ENCODE data around the gene DSG3.

The DSG3 gene, protein sequence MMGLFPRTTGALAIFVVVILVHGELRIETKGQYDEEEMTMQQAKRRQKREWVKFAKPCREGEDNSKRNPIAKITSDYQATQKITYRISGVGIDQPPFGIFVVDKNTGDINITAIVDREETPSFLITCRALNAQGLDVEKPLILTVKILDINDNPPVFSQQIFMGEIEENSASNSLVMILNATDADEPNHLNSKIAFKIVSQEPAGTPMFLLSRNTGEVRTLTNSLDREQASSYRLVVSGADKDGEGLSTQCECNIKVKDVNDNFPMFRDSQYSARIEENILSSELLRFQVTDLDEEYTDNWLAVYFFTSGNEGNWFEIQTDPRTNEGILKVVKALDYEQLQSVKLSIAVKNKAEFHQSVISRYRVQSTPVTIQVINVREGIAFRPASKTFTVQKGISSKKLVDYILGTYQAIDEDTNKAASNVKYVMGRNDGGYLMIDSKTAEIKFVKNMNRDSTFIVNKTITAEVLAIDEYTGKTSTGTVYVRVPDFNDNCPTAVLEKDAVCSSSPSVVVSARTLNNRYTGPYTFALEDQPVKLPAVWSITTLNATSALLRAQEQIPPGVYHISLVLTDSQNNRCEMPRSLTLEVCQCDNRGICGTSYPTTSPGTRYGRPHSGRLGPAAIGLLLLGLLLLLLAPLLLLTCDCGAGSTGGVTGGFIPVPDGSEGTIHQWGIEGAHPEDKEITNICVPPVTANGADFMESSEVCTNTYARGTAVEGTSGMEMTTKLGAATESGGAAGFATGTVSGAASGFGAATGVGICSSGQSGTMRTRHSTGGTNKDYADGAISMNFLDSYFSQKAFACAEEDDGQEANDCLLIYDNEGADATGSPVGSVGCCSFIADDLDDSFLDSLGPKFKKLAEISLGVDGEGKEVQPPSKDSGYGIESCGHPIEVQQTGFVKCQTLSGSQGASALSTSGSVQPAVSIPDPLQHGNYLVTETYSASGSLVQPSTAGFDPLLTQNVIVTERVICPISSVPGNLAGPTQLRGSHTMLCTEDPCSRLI

DNA sequence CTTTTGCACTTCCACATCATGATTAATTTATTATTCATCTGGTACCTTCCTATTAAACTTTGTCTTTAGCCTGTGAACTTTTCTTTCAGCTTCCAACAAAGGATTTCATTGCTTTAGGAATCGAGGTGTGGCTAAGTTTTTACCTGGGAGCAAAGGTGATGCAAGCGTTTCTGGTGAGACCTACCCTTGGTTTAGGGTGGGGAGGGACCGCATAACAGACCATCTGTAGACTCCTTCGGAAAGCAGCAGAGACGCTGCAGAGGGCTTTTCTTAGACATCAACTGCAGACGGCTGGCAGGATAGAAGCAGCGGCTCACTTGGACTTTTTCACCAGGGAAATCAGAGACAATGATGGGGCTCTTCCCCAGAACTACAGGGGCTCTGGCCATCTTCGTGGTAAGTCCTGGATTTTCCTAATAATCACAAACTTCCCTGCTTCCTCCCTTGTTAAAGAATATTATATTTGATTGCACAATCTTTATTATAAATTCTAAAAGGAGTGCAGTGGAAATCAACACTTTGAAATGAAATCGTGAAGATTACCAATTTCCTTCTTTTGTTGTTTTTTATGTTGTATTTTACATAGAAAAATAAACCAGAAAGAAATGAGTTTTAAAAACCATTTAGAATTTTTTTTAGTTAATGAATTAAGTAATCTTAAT lies at the start of gene DSG3:
Gene DSG3, plus strand, starts transcription at position 212 of the 662 bp plus-strand sequence. Its CDS starts 137 bp downstream, at position 349.
- DNase-seq (ENCODE audit: low read depth), result no peak

DNA sequence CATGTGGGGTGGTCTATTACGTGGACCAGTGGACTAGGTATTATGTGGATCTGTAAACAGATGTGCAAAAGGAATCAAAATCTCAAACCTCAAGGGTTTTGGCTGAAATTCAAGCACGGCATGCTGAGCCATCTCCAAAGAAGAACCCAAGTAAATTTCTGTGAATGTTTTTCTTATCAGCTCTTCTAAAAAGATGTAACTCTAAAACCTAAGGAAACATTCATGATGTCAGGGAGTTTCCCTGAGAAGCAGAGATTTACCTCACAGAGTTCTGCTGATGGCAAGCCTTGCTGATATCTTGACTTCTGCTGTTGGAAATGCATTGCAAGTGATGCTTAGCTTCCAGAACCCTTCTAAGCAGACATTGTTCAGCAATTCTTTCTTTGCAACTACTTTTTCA lies 49.4 kb upstream of the DSG3 start:
- no peak for DNase-seq (ENCODE audit: low read depth)

DNA sequence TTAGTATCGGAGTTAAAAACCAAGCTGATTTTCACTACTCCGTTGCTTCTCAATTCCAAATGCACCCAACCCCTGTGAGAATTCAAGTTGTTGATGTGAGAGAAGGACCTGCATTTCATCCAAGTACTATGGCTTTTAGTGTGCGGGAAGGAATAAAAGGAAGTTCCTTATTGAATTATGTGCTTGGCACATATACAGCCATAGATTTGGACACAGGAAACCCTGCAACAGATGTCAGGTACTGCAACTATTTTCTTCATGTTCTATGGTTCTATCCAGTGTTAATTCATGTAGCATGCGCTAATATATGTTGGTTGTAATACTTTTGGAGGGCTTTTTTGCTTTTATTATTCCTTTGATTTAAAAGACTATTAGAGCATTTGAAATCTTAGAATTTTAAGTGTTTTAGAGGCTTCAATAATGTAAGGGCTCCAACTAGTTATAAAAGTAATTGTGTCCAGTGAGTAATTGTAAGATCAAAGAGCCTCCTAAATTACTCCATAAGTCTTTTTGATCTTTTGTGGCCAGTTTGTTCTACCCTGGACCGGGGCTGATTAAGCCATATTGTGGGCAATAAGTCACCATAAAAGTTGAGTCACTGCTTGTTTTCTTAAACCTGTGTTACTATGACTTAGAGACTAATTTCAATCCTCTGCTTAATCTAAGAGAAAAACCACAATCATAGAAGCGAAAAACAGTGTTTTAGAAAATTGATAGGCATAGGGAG lies 48.1 kb upstream of the DSG3 start:
- no peak for DNase-seq (ENCODE audit: low read depth)

DNA sequence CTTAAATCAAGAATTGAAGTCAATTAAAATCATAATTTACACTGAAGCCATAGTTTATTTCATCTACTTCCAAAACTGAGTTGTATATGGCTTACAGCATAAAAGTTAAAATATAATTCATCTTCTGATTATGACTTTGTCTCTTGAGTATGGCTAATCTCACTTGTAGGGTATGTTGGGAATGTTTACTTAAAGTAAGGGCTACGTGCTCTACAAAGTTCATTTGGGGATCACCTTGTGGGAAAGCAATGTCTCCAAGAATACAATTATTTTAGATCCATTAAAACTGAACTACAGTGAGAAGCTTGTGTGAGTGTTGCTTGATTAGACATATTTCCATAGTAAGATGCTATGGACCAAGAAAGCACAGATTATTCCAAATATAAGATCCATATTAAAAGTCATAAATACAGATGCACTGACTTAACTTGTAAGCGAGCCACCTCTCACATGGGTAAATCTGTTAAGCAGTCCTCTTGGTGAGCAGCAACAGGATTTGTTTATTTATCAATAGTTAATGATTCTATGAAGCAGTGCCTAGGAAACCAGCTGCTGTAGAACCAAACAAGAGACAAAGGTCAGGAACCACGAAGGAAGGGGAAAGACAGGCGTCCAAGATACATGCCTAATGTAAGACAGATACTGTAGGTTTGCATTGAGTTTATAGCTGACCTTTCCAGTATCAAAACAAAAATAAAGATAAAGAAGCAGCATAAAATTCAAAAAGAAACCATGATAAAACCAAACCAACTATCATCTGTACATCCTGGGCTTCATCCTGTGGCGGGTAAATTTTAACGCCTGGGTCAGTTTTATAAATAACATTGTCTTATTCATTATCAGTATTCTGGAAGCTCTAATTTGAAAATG lies 46.1 kb upstream of the DSG3 start:
- no peak for DNase-seq (ENCODE audit: low read depth)

DNA sequence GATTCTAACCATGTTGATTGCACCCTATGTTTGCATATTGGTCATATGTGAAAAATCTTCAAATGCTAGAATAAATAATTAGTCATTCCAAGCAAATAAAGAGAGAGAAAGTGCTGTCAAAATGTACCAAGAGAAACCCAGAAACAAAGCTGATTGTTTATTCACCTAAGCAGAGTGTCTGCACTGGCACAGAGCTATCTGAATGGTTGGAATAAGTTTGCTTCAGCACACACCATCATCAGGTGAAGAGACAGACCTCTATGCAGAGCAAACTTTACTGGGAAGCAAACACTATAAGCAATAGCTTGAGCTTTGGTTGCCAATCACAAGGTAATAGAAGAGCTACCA lies 45.5 kb upstream of the DSG3 start:
- no peak for DNase-seq (ENCODE audit: low read depth)

DNA sequence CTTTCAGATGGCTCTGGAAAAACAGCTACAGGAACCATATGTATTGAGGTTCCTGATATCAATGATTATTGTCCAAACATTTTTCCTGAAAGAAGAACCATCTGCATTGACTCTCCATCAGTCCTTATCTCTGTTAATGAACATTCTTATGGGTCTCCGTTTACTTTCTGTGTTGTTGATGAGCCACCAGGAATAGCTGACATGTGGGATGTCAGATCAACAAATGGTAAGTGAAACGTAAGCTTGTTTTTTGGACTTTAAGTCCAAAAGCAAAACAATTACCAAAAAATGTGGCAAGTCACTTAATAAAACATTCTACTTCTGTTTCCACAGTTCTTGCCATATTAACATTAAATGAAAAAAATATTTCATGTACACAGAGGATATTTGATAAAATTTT lies 44.1 kb upstream of the DSG3 start:
- no peak for DNase-seq (ENCODE audit: low read depth)

DNA sequence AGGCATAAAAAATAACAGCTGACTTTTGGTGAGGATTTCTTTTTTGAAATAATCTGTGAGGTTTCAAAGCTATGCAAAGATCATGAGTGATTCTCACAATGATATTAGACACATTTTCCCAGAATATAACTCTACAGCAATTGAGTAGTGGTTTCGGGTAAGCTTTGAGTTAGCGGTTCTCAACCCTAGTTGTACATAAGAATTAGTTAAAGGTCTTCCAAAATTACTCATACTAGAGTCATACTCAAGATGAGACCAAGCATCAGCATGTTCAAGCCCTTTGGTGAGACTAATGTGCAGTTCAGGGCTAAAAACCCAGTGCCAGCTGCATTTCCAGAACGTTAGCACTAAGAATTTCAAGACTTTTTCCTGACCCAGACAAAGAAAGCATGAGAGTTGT lies 39.9 kb upstream of the DSG3 start:
- DNase-seq (ENCODE audit: low read depth), result no peak

DNA sequence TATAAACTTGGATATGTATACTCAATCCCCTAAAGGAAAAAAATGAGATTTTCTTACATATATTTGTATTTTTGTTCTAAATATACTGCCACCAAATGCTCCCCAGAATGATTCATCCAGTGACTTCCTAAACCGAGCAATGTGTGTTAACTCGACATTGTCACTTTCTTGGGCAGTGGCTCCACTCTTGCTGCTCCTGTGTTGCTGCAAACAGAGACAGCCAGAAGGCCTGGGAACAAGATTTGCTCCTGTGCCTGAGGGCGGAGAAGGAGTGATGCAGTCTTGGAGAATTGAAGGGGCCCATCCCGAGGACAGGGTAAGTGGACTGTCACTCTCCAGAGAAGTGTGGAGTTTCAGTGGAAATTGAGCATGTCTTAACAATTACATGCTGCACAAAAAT lies 38.3 kb upstream of the DSG3 start:
- no peak for DNase-seq (ENCODE audit: low read depth)

DNA sequence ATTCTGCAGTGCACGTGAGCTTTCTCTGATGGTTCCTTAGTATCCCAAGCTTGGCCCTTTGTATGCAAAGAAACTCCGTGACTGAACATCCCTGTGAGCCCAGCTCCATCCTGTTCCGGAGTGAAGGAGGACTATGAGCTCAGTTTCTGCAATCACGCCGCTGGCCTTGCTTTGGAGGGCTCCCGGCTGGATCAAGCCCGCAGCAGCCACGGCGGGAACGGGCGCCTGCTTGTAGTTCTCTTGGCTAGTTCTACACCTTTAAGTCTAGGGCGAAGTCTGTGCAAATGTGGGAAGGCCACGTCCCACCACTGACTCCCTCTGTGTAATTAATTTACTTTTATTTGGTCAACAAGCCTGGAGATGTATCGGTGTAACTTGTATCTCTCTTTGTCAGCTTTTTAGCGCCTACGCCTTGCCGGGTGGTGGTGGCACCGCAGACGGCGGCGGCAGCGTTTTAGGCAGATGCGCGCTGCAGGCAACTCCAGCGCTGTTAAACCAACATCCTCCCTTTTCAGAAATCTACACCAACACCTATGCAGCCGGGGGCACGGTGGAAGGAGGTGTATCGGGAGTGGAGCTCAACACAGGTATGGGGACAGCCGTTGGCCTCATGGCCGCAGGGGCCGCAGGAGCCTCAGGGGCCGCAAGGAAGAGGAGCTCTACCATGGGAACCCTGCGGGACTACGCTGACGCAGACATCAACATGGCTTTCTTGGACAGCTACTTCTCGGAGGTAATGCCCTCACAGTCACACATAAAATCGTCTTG lies 36.6 kb upstream of the DSG3 start:
- DNase-seq (ENCODE audit: low read depth), result no peak

DNA sequence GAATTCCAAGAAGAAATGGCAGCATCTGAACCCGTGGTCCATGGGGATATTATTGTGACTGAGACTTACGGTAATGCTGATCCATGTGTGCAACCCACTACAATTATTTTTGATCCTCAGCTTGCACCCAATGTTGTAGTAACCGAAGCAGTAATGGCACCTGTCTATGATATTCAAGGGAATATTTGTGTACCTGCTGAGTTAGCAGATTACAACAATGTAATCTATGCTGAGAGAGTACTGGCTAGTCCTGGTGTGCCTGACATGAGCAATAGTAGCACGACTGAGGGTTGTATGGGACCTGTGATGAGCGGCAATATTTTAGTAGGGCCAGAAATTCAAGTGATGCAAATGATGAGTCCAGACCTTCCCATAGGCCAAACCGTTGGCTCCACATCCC lies 34.4 kb upstream of the DSG3 start:
- no peak for DNase-seq (ENCODE audit: low read depth)

DNA sequence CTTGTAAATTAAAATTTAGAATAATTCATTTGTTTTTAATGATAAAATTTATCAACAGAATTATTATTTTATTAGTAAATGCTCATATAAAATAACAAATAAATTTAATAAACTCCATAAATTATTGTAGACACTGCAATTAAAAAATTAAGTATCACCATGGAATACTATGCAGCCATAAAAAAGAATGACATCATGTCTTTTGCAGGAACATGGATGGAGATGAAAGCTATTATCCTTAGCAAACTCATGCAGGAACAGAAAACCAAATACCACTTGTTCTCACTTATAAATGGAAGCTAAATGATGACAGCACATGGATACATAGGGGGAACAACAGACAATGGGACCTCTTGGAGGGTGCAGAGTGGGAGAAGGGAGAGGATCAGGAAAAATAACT lies 29.7 kb upstream of the DSG3 start:
- no peak for DNase-seq (ENCODE audit: low read depth)

DNA sequence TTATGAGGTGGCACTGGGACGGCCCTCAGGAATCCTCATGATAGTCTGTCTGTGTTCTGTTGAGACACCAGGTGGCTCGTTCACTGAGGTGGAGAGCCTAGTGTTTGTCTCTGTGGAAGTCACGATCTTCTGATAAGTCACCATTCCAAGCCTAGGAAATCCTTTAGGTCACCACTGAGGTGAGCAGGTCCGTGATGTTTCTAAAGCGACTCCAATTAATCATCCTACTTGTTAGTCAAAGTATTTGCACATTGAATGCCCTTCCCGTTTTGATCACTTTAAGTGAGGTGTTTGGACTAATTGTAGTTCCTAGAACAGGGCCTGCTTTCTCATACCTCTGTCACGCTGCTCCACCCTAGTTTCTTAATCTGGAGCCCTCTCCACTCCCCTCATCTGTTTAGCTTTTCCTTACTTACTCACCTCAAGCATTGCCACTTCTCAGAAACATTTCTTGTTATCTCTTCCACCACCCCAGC lies 28.0 kb upstream of the DSG3 start:
- no peak for DNase-seq (ENCODE audit: low read depth)

DNA sequence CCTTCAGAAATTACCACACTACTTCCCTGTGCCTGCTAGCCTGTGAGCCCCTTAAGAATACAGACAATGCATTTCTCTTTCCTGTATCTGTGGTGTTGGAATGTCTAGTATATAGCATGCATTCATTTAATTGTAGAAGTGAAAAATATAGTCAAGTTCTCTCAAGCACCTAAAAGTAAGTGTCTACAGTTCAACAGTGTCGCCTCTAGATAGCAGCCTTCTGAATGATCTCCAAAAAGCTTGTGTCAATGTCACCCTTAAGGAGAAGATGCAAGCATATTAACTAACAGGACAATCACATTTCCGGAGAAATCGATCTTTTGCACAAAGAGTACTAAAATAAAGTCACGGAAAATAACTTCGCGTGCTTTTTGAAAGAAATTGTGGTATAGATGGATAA lies 27.5 kb upstream of the DSG3 start:
- no peak for DNase-seq (ENCODE audit: low read depth)

DNA sequence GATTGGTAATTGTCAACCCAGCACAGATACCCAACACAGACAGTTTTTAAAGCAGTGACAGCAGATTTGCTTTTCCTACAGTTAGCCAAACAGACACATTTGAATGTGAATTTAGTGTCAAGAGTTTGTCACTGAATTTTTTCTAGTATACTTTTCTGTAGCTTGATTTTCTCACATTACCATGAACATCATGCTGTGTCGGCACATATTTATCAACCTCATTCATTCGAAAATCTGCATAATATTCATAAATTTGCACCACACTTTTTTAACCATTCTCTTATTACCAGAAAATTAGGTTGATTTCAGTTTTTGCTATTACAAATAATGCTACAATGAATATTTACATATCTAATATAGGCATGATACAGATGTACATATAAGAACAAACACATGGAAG lies 27.0 kb upstream of the DSG3 start:
- DNase-seq (ENCODE audit: low read depth), result no peak

DNA sequence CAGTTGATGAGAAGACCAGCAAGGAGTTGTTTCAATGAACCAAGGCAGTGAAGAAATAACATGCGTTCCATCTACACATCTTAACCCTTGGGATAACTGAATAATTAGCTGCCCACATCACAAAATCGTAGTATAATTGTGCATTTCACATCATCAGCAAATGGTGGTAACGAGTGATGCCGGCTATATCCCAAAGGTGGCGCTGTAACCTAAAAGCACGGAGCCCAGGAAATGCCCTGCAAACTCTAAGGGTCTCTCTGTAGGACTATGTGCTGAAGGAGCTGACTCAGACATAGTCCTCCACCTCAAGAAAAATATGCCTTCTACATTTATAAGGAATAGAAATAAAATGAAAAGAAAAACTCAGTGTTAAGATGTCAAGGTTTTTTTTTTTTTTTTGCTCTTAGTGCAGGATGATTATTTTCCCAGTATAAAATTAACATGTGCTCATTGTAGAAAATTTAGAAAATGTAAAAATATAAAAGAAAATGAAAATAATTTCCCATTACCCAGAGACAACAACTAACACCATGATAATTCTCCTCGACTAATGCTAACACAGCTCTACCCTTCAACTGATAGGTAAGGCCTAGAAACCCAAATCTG lies 23.1 kb upstream of the DSG3 start:
- no peak for DNase-seq (ENCODE audit: low read depth)

DNA sequence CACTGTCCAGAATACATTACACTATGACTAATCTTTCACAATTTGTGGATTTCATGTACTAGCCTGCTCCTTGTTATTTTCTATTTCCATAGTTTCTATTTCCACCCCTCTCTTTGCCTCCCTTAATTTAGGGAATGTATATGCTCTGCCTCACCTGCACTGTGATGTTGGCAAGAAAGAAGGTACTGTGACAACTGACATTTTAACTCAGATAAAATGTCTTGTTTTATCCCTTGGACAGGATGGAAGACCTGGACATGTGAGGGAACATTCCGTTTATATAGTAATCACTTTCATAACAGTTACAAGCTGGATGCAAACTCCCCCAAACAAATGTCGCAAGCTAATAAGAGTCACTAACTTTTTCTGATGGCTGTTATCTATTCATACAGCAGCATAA lies 21.5 kb upstream of the DSG3 start:
- no peak for DNase-seq (ENCODE audit: low read depth)

DNA sequence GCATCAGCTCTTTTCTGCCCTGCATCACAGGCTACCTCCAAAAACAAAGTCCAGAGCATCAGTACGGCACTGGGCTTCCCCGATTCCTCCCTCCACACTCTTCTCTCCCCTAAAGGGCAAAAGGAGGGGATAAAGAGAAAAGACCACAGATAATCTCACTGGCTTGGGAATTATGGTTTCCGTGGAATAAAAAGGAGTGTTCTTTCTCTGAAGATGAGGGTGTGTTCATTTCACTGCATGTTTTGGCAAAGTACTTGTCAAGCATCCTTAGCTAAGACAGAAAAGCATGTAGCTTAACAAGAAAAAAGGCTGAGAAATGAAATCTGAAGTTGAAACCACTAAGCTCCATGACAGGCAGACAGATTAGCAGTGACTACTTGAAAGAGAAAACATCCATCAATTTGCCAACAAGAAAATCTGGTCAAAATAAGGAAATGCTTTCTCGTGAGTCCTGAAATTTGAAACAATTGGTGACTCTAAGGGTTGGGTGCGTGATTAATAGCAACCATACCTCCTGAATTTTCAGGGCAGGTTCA lies 20.6 kb upstream of the DSG3 start:
- no peak for DNase-seq (ENCODE audit: low read depth)

DNA sequence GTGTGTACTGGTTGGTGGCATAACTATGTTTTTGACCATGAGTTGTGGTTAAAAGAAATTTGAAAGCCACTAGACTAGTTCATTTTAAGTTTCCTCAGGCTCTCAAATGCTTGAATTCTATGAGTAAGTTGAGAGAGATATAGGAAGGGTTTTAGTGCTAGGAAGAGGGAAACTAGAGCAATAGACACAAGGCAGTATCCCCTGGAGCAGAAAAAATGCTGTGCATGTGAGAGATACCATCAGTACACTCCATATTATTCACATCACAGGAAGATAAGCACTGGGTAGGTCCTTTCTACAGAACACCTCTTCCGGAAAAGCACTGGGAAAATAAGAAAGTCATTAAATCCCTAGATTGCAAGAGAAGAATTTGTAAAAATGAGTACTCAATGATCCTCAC lies 19.3 kb upstream of the DSG3 start:
- DNase-seq (ENCODE audit: low read depth), result no peak

DNA sequence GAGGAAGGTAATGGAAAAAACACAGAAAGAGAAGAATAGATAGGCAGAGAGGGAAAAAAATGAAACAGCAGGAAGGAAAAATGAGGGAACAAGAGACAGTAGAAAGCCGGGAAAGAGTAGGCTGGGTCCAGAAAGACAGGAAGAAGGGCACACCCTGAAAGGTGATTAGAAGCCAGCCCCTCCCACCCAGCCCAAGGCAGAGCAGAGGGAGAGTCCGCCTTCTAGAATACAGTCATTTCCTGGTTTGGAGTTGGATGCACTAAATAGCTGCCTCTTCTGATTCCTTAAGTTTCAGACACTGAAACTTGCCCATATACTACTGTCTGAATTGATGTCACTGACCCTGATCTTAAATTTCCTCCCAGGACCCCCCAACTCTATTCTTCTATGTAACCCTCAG lies 17.9 kb upstream of the DSG3 start:
- no peak for DNase-seq (ENCODE audit: low read depth)
